HG02938 (cell line): ENCODE results near the gene SNED1.

Experiments
- ATAC-seq: cut with Tn5 transposase; IDR thresholded peaks from one replicate; pipeline ENCODE4 v1.9.1; 2021; ENCODE audit warnings: mild to moderate bottlenecking, moderate library complexity; ENCODE audit not compliant: unreplicated experiment

SNED1 gene

DNA sequence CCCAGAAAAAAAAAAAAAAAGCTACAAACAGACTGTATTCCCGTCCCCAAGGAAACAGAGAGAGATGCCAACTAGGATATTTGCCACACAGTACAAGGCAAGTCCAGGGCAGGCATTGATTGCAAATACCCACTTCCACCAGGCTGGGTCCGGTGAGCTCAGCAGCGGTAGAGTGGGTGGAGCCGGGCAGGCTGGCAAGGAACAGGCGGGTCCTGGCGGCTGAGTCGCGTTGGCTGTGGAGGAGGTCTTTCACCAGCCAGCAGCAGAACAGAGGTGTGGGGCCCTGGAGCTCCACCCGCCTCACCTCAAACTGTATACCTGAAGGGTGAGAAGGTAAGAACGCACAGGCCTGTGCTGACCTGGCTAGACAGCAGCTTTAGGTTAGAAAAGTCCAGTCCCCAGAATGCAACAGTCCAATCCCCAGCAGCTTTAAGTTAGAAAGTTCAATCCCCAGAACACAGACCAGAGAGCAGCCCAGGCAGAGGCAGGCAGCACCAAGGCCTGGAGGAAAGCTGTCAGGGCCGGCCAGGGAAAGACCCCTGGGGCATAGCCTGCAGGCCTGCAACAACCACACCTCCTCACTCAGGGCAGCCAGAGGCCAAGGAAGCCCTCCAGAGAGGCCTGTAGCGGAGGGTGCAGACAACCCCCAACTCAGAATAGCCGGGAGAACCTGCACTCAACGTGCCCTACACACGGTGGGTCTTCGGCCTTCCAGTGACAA is 125.6 kb downstream of the SNED1 start:
- no peak for ATAC-seq

DNA sequence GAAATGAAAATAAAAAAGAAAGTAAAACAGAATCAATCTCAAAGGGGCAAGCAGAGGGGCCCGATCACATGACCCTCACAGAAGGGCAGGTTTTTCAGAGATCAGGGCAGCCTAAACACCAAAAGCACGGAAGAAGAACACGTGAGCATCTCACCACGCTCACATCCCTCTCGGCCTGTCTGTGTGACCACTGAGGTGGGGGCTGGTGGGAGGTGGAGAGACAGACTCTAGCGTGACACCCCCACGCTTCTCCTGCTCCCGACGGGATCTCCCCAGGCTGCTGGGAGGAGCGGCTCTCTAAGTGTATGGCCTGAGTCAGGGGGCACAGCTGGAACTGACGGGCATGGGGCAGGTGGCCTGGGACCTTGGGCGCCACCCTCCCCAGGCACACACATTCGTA is 127.2 kb downstream of the SNED1 start:
- no peak for ATAC-seq

DNA sequence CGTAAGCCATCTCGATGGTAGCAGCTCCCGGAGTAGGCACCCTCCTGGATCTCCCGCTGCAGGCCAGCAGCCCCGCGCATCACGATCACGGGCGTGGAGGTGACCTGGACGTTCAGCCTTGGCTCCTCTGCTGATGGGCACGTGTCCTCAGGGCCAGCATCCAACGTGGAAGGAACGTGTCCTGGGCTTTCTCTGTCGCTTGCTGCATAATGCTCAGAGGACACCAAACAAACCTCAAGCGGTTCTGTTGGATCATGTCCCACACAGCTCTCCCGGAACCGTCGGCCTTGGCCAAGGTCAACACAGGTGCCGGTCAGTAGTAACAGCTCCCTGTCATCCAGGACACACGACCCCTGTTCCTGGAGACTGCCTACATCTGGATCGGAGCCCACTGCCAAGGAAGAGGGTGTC is 127.8 kb downstream of the SNED1 start:
- ATAC-seq: no peak

DNA sequence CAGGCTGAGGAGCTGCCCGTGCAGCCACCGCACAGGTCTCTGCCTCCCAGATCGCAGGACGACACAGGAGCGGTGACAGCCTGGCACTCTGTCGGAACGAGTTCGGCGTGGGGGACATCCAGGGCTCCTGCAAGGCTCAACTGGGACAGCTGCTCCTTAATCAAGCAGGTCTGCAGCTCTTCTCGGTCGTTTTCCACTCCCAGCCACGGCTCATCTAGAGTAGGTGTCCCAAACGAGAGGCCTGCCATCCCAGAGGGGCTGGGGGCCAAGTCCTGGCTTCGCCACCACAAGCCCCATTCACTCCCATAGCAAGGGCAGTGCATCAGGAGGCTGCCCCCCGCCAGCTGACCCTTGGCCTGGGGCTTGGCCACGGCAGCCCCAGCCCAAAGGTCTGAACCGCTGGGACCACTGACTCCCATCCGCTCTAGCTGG is 128.4 kb downstream of the SNED1 start:
- ATAC-seq: no peak

DNA sequence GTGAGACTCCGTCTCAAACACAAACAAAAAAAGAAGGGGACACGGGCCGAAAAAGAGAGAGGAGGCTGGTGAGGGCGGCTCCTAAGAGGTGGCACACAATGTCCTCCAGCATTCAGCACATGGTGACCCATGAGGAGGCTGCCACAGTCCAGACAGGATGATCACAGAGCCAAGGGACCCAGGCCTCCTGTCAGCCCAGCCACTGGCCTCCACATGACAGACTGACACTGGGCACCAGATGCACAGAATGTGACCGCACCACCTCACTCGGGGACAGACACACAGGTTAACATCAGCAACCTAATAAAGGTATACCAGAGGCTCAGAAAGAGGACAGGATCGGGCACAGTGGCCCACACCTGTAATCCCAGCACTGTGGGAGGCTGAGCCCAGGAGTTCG is 129.8 kb downstream of the SNED1 start:
- ATAC-seq: no peak

DNA sequence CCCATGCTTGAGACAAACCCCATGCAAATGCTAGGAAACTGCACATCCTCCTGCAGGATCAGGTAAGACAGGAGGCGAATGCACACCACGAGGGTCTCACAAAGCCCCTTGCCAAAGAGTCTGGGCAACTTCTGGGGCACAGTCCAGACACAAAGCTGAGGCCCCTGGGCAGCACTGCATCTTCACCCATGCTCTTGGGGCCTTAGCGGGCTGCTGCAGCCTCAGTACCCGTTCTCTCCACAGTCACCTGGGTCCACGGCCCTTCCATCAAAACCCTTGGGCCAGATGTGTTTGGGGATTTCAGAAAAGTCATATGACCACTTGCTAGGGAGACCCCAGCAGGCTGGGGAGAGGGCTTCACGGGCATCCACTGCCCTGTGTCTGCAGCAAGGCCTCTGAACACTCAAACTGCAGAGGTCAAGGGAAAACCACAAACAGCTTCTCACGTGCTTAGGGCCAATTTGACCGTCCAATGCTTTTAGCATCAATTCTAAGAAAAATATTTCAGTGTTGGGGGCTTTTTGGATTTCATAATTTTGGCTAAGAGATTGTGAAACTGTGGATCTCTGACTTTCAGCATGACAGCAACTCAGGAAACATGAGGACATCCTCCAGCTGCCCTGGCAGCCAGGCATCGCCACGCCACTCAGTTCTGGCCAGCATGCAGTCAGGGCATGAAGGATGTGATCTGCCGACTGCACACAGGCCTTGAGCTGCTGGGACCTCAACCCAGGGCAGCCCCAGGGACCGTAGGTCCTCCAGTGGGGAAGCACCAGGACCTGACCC is 130.9 kb downstream of the SNED1 start:
- no peak for ATAC-seq

DNA sequence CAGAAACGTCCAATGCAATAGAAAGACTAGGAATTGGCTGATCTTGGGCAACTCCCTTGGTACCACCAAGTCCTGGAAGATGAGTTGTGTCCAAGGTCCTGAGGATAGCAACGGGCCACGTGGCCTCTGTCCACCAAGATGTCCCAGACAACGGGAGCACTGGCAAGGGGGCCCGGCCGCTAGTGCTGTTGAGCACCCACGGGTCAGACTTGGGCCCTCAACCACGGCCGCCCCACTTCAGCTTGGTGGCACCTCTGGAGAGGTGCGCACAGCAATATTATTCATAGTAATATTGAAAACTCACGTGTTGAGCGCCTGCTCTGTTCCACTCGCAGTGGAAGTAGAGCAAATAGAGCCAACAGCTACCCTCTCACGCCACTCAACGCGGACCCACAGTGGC is 131.9 kb downstream of the SNED1 start:
- ATAC-seq: no peak

DNA sequence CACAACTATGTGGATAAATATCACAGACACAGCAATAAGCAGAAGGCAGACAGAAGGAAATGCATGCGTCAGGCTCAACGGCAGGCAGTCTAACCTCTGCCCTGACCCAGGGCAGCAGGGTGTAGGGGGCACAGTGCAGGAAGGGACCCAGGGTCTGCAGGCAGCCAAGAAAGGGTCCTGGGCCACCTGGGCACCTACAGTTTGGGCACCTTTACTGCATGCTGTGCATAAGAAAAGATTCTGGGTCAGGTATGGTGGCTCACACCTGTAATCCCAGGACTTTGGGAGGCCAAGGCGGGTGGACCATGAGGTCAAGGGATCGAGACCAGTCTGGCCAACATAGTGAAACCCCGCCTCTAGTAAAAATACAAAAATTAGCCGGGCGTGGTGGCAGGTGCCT is 133.1 kb downstream of the SNED1 start:
- ATAC-seq: no peak

DNA sequence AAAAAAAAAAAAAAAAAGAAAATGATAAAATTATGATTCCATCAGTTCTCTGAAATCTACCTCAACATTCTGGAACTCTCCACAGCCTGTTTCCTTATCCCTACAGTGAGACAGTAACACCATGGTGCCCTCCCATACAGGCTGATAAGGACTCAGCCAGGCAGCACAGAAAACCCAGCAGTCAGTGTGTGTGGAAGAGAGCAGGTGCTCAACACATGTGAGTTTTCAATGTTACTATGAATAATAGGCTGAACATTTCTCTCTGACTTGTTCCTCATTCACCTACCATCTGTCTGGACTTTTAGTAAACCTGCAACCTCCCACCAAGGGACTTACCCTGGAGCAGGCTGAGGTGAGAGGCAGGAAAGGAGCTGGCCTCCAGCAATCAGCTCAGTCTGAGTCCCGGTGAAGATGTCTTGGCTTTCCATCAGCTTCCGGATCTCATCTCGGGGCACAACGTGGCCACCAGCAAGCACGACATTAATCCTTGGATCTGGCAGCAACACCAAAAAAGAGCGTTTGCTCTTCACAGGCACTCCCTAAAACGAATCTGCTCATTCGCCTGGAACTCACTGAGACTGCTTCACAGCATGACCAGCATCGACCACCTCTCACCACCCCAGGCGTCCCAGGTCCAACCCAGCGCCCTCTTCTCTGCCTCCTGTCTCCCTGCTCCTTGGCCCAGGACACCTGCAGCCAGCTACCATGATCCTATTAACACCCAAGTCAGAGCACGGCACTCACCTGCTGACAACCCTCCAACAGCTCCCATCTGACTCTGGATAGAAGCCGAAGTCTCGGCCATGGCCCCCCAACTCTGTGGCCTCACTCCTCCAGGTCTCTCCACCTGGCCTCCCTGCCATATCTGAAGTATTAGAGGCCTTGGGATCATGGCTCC is 134.4 kb downstream of the SNED1 start:
- ATAC-seq: no peak

DNA sequence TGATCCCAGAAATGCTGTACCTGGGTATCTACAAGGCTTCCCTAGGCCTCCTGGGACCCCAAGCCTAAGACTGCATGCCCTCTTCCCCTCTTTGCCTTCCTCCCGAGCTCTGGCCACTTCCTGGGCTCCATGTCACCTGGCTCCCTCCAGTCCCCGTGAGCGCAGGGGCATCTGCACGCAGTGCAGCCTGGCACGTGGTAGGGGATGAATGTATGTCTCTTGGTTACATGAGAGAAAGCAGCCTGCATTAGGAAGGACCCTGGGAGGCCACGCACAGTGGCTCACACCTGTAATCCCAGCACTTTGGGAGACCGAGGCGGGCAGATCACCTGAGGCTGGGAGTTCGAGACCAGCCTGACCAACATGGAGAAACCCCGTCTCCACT is 135.0 kb downstream of the SNED1 start:
- ATAC-seq: no peak

DNA sequence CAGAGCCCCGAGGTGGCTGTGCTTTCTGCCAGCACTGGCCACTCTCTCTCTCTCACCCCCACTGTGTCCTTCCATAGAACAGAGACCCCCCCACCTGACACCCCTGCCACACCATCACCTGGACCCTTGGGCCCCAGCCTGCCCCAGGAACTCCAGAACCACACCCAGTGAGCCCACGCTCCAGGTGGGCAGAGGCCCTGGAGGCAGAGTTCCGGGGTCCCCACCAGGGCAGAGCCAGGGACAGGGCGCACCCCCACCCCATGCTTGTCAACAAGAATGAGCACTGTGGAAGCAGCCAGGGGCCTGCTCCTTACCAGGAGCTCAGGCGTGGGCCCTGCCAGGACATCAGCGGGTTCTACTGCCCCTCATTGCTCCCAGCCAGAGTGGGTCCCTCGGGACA is 136.3 kb downstream of the SNED1 start:
- ATAC-seq: no peak

DNA sequence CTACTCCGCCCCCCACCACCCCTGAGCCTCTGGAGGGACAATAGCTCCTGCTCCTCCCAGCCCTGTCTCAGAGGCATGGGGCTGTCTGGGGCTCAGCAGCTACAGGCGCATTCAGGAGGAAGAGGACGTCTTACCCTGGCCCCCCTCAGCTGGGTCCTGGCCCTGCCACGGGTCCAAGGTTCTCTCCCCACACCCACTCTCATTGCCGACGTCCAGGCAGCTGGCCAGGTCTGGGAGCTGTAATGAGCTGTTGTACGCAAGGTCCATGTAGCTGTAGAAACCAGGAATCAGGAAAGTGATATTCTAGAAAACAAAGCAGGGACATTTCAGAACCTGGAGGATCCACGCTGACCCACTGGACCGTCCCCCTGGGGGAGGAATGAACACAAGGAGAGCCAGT is 137.3 kb downstream of the SNED1 start:
- ATAC-seq: no peak

DNA sequence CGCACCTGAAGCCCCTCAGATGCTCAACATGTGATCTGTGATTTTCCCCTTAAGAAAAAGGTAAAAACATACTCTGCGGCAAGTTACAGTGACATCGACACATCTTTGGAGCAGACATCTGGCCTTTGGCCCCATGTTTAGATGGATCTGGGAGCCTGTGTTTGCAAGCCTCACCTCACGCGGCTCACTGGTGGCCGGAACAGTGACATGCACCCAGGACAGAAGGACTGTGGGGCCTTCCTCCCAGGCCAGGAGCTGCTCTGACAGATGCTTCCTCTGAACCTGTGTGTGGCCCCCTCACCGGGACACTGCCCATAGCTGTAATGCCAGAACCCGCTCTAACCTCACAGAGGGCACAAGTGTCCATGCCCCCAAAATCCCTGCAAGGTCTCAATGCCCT is 137.8 kb downstream of the SNED1 start:
- ATAC-seq: no peak

DNA sequence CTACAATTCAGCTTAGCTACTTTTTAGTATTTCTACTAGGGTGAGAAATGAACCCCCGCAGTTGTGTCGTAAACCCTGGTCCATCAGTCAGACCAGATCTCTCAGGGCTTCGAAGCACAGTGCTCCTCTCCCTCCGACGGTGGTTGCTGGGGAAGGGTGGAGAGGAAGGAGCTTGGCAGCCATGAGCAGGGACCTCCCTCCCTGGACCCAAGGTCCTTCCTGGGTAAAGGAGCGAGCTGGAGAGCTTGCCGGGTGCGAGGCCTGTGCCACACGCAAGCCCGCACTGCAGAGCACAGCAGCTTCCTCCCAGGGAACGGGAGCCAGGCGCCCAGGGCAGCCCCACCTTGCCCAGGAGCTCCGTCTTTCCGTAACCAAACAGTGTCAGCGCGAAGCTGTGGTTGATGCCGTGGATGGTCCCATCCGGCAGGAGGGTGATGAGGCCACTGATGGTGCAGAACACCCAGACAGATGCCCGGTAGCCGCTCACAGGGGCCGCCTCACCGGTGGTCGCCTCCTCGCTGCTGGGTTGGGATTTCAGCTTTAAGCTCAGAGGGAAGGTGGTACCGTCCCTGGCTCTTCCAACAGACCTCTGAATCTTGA is 138.3 kb downstream of the SNED1 start:
- ATAC-seq: no peak

DNA sequence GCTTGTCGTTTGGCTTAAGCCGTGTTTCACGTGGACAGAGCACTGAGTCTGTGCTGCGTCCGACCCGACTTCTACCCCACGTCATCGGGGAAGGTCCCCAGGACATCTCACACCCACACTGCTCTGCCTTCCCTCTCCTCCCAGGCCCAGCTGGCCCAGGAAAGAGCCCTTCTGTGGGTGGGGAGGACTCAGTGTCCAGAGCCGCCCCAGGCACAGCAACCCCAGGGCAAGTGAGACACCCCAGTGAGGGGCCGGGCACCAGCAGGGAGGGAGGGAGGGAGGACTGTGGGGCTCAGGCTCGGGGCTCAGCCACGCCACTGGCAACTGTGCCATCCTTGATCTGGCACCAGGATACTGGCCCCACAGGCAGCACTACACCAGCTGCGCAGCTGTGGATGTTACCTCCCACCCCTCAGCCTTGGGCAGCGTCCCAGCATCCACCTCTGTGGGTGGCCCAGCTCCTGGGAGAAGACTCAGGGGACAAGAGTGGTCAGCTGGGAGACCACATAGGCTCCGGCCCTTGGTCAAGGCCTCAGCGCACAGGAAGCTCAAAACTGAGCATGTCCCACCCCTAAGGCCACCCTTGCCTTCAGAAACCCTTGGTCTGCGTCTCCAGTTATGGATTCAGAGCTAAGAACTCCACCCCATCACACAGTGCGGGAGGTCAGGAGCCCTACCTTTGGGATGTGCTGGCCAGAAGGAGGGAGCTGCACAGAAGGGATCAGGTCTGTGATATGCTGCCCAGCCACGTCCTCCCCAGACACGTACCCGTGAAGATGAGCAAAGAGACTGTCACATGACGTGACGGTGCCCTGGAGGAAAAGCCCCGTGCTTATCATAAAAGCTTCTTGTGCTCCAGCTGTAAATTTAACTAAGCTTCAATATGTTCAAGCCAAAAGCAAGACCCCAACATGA is 139.1 kb downstream of the SNED1 start:
- no peak for ATAC-seq

DNA sequence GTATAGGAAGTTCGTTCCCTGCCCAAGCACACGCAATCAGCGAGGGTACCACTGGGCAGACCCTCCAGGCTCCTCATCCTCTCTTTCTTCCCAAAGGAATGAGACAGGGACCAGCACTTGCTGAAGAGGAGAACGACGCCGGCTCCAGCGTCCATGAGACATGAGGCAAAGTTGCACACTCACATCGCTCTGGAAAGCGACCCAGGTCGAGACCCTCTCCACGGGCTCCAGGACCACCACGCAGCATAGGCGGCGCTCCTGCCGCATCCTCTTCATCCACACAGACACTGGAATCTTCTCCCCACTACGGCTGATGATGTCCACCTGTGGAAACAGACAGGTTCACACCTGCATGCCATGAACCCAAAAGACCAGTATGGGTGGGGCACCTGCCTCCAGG is 140.1 kb downstream of the SNED1 start:
- no peak for ATAC-seq

DNA sequence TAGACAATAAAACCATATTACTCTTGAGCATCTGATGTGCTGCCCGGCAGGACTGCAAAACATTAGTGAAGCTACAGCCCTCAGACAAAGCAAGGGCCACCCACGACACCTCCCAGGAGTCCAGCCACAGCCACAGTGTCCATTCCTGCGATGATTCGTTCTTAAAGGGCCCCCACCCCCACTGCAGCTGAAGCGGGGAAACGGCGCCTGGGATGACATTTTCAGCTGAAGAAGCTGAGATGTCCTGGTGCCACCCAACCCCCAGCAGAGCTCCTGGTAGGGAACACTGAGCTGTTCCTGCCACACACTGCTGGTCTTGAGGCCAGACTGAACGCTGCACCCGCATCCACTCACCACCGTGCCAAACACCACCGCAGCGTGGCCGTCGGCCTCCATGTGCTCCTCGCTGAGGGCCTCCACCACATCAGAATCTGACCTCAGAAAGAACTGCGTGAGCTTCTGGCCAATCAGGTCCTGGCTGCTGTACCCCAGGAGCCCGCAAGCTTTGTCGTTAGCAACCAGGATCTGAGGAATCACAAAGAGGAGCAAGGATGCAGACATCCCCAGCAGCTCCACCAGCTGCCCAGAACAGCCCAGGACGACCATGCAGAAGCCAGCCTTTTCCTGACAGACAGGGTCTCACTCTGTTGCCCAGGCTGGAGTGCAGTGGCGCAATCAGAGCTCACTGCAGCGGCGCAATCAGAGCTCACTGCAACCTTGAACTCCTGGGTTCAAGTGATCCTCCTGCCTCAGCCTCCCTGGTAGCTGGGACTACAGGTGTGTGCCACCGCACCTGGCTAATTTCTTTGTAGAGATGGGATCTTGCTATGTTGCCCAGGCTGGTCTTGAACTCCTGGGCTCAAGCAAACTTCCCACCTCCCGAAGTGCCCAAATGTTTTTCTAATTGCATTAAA is 141.4 kb downstream of the SNED1 start:
- ATAC-seq: no peak

DNA sequence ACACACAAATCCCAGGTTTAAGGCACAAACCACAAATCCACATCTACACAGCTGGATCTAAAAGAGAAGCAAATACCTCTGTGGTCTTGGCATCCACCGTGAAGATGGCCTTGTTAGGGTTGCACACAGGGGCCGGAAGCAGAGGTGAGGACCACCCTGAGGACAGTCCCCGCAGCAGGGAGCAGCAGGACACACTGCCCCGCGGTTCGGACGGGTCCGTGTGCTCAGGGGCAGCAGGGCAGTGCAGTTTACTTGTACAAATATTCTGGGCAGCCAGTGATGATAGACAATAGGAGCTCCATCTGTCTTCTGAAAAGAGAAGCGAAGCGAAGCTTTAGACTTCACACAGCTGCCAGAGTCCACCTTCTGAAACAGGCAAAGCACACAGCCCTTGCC is 142.0 kb downstream of the SNED1 start:
- no peak for ATAC-seq

DNA sequence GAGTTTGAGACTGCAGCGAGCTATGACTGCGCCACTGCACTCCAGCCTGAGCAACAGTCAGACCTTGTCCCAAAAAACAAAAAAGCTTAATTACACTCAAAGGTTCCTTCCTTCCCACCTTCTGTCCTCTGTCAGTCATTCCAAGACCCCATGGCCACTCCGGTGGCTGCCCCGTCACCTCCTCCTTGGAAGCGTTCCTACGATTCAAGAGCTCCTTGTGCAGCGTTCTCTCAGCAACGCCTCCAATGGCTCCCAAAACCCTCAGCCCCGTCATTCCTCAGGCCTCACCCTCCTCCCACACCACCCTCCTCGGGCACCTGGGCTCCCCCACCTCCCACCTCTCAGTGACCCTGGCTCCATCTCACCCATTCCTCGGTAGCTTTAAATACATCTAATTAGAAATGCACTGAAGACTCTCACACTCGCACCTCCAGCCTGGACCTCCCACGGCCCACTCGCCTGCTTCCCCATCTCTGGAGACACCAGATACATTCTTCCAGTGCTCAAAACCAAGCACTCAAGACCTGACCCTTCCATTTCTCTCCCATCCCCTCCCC is 142.9 kb downstream of the SNED1 start:
- no peak for ATAC-seq
